Keratinocyte (primary cell): ENCODE data around the gene HABP4. TPM values are rescaled to one million over a fixed set of nuclear protein-coding genes. Genes with fewer than 3 reads are reported as not detected.
A peak's percentile ranks its signal among the peaks of the same experiment; 100 is the strongest.

ENCODE experiments used
- DNase-seq: peaks from one replicate; pipeline ENCODE4 v3.0.0-alpha.2; 2011; ENCODE audit warnings: low read depth, missing footprints, low spot score
- FAIRE-seq: peaks from 2 replicates; lab custom pipeline; 2011; peaks lifted over from hg19 to GRCh38; lab: Jason Lieb, UNC
- H2AFZ ChIP-seq: 2 replicates; pipeline ENCODE4 v1.6.0; 2012; ENCODE audit warnings: low read length, control low read depth, inconsistent platforms; ENCODE audit not compliant: control insufficient read depth
- H3K27ac ChIP-seq: 2 replicates; pipeline ENCODE4 v1.5.1; 2011; ENCODE audit warnings: low read length; ENCODE audit not compliant: control insufficient read depth, insufficient read depth
- H3K27me3 ChIP-seq: 3 replicates; pipeline ENCODE4 v1.6.0; 2011; ENCODE audit warnings: low read length; ENCODE audit not compliant: control insufficient read depth, insufficient read depth; ENCODE audit errors: extremely low read depth
- H3K36me3 ChIP-seq, 2 experiments: 2 replicates in 1 of 2; 3 replicates in 1 of 2; pipeline ENCODE4 v1.5.1; 2011; ENCODE audit warnings: low read length in 2 of 2, mild to moderate bottlenecking in 1 of 2; ENCODE audit not compliant: control insufficient read depth in 2 of 2, insufficient read depth in 2 of 2; ENCODE audit errors: extremely low read depth in 1 of 2
- H3K4me1 ChIP-seq: 3 replicates; pipeline ENCODE4 v1.5.1; 2011; ENCODE audit warnings: low read length; ENCODE audit not compliant: control insufficient read depth, insufficient read depth; ENCODE audit errors: extremely low read depth
- H3K4me2 ChIP-seq: 3 replicates; pipeline ENCODE4 v1.6.0; 2011; ENCODE audit warnings: low read depth, low read length; ENCODE audit not compliant: control insufficient read depth, insufficient read depth; ENCODE audit errors: extremely low read depth
- H3K4me3 ChIP-seq, 3 experiments: fragments of 200-600 bp in 1 of 3; sonication (generic) in 1 of 3; 2 replicates in 2 of 3; 3 replicates in 1 of 3; pipeline ENCODE4 v1.5.1; 2011 to 2016; ENCODE audit warnings: low read length in 3 of 3, mild to moderate bottlenecking in 3 of 3, control low read depth in 2 of 3, inconsistent platforms in 1 of 3, low read depth in 1 of 3, mixed read lengths in 1 of 3, mixed run types in 1 of 3, moderate library complexity in 1 of 3; ENCODE audit not compliant: control insufficient read depth in 2 of 3, insufficient read depth in 2 of 3; ENCODE audit errors: extremely low read depth in 1 of 3
- H3K79me2 ChIP-seq: 2 replicates; pipeline ENCODE4 v1.6.0; 2012; ENCODE audit warnings: low read length; ENCODE audit not compliant: control insufficient read depth, insufficient read depth
- H3K9ac ChIP-seq: 3 replicates; pipeline ENCODE4 v1.6.0; 2011; ENCODE audit warnings: low read length; ENCODE audit not compliant: control insufficient read depth, insufficient read depth; ENCODE audit errors: extremely low read depth
- H3K9me1 ChIP-seq: 3 replicates; pipeline ENCODE4 v1.6.0; 2011; ENCODE audit warnings: low read length; ENCODE audit not compliant: control insufficient read depth, insufficient read depth; ENCODE audit errors: extremely low read depth
- H3K9me3 ChIP-seq: 2 replicates; pipeline ENCODE4 v1.5.1; 2012; ENCODE audit warnings: low read depth, low read length; ENCODE audit not compliant: control insufficient read depth
- H4K20me1 ChIP-seq: 3 replicates; pipeline ENCODE4 v1.6.0; 2011; ENCODE audit warnings: low read length; ENCODE audit not compliant: control insufficient read depth, insufficient read depth; ENCODE audit errors: extremely low read depth
- CTCF ChIP-seq, 3 experiments: IDR thresholded peaks in 1 of 3; conservative IDR thresholded peaks in 1 of 3; optimal IDR thresholded peaks in 1 of 3; 2 replicates in 2 of 3; 3 replicates in 1 of 3; pipeline versions ENCODE3 to v1.5.1; 2011; ENCODE audit warnings: low read length in 3 of 3, mild to moderate bottlenecking in 3 of 3, moderate library complexity in 2 of 3, control low read depth in 1 of 3, inconsistent platforms in 1 of 3; ENCODE audit not compliant: insufficient read depth in 2 of 3; ENCODE audit errors: extremely low read depth in 1 of 3
- EZH2 ChIP-seq: IDR thresholded peaks from one replicate; pipeline ENCODE4 v1.6.1; 2012; ENCODE audit warnings: inconsistent platforms, mild to moderate bottlenecking, low read length, moderate library complexity
- dilution Hi-C: fragments of 300-500 bp; cut with MboI; formaldehyde crosslinking; loops from one replicate; pipeline ENCODE4 v1.7.0; 2020; ENCODE audit warnings: low sequenced_read_pairs; ENCODE audit not compliant: extremely low pct_ligation_motif_present
- polyA plus RNA-seq, 5 experiments: library from polyadenylated mRNA; depleted of rRNA in 3 of 5; stranded (reverse) in 3 of 5; stranded (forward) in 1 of 5; unstranded in 1 of 5; fragments of >200 nt; gene quantifications; 1 replicate in 1 of 5; 2 replicates in 3 of 5; 3 replicates in 1 of 5; pipeline versions ENCODE4 v1.2.1 to v1.2.3, GENCODE V29; 2011 to 2012; ENCODE audit warnings: missing spikeins in 2 of 5, low read depth in 1 of 5, low replicate concordance in 1 of 5

Gene HABP4
- polyA plus RNA-seq, 1 donor (not counting 4 experiments of a cell fraction or from before 2014, with no cell fraction given): 6.8 TPM

- Histone ChIP-seq H3K36me3 (no peaks in the 10 kb centered on the region), H2AFZ (peak overlapping the region; percentile 63), H3K4me1 (peaks cover 10% of the 10 kb centered on the region), H3K9me1 (no peaks in the 10 kb centered on the region), H3K9me3 (no peaks in the 10 kb centered on the region), H3K79me2 (peaks cover 17% of the 10 kb centered on the region), H3K4me3 (peak overlapping the region; percentile 59 to 84 (median 82)), H4K20me1 (no peaks in the 10 kb centered on the region), H3K9ac (peak overlapping the region; percentile 69), H3K27ac (peak overlapping the region; percentile 14), H3K27me3 (no peaks in the 10 kb centered on the region), H3K4me2 (peak overlapping the region; percentile 94)
- no peak for DNase-seq
- peak; percentile 32 for FAIRE-seq
- dilution Hi-C loops: no loop called here
- TF ChIP-seq CTCF (optimal IDR thresholded peaks at IDR 0.05 in 1 of 3, IDR thresholded peaks at IDR 0.05 in 1 of 3, conservative IDR thresholded peaks at IDR 0.05 in 1 of 3; ENCODE audit: extremely low read depth in 1 of 3, insufficient read depth in 2 of 3, low read length in 3 of 3) (no peak), EZH2 (no peak)
Measured at GRCh38 chr9:96450613-96451528, 902 bp downstream of the HABP4 start.

- dilution Hi-C loops: no loop called here
- H2AFZ ChIP-seq: no peak overlapping the region
- FAIRE-seq (peak; percentile 51), DNase-seq (no peak)
- H3K79me2 ChIP-seq: peaks cover 17% of the 10 kb centered on the region
- TF ChIP-seq CTCF (optimal IDR thresholded peaks at IDR 0.05 in 1 of 3, IDR thresholded peaks at IDR 0.05 in 1 of 3, conservative IDR thresholded peaks at IDR 0.05 in 1 of 3; ENCODE audit: extremely low read depth in 1 of 3, insufficient read depth in 2 of 3, low read length in 3 of 3): peak; percentile 49 to 67 (median 53)
- TF ChIP-seq EZH2: no peak
- H3K4me1 ChIP-seq: peaks cover 10% of the 10 kb centered on the region
- no peak overlapping the region for H3K4me3 ChIP-seq
- H3K9me3 ChIP-seq: no peaks in the 10 kb centered on the region
- no peaks in the 10 kb centered on the region for H3K36me3 ChIP-seq
- H3K4me2 ChIP-seq: no peak overlapping the region
- H3K9ac ChIP-seq: no peak overlapping the region
- H3K27ac ChIP-seq: no peak overlapping the region
- H3K9me1 ChIP-seq: no peaks in the 10 kb centered on the region
- no peaks in the 10 kb centered on the region for H3K27me3 ChIP-seq
- H4K20me1 ChIP-seq: no peaks in the 10 kb centered on the region
Measured at GRCh38 chr9:96453625-96454024, 3.7 kb downstream of the HABP4 start.
